GM04503 (cell line): ENCODE results near the gene ZC2HC1B.
"Not testable (repeated sequence)": the region's sequence is repeated elsewhere in the genome, so short reads cannot be mapped to it uniquely, and the experiment has no call there.

Experiments
- DNase-seq: peaks from one replicate; pipeline ENCODE4 v3.0.0-alpha.2; 2012; ENCODE audit warnings: low read depth

ZC2HC1B gene, protein sequence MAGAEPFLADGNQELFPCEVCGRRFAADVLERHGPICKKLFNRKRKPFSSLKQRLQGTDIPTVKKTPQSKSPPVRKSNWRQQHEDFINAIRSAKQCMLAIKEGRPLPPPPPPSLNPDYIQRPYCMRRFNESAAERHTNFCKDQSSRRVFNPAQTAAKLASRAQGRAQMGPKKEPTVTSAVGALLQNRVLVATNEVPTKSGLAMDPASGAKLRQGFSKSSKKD

DNA sequence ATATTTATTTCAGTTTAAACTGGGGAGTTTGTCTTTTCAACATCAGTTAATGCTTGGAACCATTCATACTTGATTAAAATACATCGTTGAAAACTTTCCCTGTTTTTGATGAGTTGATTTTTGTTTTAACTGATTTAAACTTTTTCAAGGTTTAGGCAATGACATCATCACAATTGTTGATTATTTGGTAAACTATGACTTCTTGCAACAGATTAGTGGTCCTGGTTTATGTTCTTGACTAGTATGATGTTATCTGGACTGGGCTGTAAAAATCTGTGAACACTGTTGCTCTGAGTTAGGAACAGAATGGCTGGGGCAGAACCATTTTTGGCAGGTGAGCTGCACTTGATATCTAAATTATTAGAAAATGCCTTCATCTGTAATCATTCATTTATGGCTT is at the start of gene ZC2HC1B:
Gene ZC2HC1B (plus strand): TSS at position 241 of the 400 bp plus-strand sequence. CDS start 66 bp downstream, at position 307.
- no peak for DNase-seq

DNA sequence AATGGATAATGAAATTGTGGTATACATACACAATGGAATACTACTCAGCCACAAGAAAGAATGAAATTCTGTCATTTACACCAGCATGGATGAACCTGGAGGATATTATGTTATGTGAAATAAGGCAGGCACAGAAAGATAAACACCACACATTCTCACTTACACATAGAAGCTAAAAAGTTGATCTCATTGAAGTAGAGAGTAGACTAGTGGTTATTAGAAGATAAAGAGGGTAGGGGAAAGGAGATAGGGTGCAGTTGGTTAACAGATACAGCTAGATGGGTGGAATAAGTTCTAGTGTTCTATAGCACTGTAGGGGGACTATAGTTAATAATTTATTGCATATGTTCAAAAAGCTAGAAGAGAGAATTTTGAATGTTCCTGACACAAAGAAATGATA is 46.7 kb upstream of the ZC2HC1B start:
- no peak for DNase-seq

DNA sequence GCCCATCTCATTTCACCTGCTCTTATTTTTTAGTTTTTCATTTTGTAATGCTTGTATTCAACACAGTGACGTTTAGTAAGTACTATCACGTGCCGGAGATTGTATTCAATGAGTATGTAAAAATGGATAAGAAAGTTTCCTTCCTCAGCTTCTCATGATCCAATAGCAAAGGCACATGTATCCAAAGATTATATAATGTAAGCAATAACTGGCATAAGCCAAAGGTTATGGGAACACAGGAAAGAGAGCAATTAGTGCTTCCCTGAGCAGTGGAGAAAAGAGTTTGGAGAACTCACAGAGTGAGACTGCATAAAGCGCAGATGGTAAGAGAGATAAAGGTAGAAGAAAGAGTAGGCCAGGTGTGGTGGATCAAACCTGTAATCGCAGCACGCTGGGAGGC is 42.9 kb upstream of the ZC2HC1B start:
- DNase-seq: no peak

DNA sequence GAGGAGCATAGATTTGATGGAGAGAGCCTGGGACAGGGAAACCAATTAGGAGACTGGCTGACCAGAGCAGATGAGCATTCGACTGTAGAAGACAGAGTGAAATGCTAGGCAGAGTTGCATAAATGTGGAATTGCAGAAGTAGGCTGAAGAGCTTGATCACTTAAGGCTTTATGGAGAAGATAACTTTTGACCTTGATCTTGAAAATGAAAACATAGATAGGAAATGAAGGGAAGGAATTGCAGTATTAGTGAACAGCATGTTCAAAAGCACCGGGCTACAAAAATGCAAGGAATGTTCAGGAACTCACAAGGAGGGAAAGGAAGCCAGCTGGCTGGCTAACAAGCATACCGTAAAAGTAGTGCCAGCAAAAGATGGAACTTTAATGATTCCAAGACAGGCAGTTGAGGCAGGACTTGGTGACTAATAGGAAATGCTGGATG is 41.7 kb upstream of the ZC2HC1B start:
- peak; percentile 34 for DNase-seq

DNA sequence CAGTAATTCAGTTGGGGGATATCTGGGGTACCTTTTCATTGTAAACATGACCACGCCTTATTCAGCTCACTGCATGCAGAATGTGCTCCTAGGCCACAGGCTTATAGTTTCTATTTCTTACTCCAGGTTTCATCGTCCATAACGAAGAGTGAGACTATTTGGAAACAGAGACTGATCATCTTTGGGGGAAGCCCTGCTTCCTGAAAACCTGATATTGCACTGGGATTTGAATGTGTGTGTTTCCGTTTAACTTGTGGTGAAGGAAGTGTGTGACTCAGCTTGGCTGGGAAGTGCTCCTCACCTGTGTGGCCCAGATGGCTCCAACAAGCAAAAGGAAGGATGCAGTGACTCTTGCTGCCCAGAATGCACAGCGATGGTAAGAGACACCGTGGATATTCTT is 40.7 kb upstream of the ZC2HC1B start:
- DNase-seq: no peak

DNA sequence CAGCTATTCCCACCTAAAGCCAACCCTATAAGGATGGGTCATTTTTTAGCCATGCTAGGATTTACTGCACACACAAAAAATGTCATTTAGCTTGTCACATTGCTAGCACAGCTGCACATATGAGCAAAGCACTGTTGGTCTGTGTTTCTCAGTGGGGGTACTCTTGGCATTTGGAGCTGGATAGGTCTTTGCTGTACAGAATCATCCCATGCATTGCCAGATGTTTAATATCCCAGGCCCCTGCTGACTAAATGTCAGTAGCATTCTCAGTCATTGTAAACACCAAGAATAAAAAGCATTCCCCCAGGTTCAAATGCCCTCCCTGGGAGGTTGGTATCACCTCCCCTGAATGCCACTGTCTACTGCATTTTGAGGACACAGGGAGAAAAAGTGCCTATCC is 35.7 kb upstream of the ZC2HC1B start:
- no peak for DNase-seq

DNA sequence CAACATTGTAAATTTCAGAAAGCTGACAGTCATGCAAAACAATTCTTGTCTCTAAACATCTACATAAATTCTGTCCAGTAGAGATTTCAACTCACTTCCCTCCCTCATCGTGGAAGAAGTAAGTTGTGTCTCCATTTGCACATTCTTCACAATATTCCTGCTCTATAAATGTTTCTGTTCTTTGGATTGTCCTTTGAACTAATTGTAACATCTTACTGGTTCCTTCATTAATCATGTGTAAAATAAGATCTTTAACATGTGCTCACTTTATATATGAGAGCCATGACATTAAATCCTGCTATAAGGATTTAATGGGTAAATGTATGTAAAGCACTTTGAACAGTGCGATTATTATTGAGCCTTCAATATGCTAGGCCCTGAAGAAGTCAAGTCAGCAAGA is 28.1 kb upstream of the ZC2HC1B start:
- DNase-seq: no peak

DNA sequence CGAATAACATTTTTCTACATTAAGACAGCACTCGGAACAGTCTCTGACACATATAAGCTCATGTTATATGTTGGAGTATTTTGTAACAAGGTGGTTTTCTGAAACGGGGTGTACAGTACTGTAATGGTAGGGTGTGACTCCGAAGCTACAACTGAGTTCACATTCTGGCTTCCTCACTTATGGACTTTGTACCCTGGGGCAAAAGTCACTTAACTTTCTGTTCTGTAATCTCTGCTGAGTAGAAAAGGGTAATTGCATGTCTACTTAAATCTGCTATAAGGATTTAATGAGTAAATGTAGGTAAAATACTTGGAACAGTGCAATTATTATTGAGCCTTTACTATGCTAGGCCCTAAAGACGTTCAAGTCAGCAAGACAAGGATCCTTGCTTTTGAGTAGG is 25.9 kb upstream of the ZC2HC1B start:
- no peak for DNase-seq

DNA sequence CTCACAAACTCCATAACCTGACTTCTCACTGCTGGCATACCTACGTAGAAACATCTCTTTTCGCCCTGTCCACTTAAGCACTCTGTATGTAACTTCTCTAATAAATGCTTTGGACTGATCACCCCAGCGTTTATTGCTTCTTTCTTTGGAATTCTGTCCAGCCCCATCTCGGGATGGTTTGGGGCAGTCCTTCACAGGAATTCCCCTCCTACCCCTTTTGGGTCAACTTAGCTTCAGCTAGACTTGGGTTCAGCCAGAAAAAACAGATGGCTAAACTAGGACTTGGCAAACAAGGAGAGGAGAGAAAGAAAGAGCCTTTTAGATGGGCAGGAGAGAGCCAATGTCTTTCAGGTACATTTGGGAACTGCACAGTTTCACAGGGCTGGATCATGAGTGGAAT is 25.1 kb upstream of the ZC2HC1B start:
- DNase-seq: no peak

DNA sequence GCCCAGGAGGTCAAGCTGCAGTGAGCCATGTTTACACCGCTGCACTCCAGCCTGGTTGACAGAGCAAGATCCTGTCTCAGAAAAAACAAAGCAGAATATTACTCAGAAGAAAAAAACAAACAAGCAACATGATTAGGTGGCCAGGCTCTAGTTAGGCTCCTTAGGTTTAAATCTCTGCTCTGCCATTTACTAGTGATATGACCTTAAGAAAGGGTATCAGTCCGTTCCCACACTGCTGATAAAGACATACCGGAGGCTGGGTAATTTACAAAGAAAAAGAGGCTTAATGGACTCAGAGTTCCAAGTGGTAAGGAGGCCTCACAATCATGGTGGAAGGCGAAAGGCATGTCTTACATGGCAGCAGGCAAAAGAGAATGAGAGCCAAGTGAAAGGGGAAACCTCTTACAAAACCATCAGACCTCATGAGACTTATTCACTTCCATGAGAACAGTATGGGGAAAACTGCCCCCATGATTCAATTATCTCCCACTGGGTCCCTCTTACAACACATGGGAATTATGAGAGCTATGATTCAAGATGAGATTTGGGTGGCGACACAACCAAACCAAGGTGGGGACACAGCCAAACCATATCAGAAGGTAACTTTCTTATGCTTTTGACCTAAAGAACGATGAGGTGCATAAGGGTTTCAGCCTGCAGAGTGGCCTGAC is 23.5 kb upstream of the ZC2HC1B start:
- no peak for DNase-seq

DNA sequence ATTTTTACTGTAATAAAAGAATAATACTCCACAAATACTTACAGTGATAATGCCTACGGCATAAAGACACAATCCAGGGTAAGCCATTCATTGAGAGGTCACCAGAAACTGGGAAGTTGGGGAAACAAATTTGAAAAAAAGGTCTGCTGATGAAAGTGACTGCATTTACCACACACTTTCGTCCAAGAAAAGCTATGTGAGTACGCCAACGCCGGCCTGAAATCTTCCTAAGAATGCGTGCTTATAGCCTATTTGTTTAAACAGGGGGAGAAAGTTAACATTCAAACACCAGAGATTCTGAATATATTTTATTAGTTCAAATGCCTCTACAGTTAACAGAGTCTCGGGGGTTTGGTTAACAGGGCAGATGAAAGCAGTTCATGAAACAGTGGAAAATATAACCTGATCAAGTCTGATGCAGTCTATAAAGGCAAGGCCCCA is 21.8 kb upstream of the ZC2HC1B start:
- peak; percentile 17 for DNase-seq

DNA sequence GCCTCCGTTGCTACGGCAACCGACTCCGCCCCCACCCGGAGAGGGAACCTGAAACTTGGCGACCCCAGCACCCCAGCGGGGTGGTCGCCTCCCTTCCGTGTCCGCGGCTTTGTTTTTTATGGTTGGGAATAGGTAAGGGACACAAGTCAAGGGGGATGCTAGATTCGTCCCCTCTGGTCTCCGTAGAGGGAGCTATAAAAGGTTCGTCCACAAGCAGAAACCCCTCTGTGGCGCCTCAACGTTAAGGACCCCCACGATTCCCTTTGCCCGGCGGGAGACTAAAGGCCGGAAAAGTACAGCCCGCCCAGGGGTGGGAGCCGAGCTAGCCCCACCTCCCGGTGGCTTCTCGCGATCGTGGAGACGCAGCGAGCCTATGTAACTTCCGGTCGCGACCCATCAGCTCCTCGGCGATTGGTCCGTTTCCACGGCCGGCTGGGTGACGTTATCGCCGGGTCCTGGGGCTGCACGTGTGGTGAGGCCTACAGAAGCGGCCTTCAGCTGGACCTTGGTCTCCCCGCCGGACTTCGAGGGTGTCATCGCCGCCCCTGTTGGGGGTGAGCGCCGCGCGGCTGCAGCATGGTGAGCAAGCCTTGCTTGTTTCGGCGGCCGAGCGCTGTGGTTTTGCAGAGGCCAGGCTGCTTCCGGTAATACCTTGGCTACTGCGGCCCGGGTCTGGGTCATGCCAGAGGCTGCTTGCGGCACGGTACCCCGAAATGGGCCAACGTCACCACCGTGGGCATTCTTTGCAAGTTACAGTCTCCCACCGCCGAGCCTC is 21.2 kb upstream of the ZC2HC1B start, which contains the start of gene LTV1:
Gene LTV1 (plus strand): TSS at position 437 of the 775 bp plus-strand sequence. CDS start 140 bp downstream, at position 577.
- peak; percentile 71 for DNase-seq

DNA sequence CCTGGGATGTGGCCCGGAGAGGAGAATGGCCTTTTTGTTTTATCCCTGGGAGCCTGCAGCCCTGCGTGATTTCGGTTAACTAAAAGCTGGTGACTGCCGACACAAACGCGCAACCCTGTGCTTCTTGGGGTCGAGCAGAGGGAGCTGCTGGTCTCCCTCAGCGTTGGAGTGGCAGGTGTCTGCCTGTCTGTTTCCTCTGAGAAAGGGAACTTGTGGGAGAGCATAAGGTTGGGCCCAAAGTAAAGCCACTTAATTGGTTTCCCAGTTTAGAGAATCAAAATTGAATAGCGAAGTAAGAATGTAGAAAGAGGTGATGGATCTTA is 20.6 kb upstream of the ZC2HC1B start:
- no peak for DNase-seq

DNA sequence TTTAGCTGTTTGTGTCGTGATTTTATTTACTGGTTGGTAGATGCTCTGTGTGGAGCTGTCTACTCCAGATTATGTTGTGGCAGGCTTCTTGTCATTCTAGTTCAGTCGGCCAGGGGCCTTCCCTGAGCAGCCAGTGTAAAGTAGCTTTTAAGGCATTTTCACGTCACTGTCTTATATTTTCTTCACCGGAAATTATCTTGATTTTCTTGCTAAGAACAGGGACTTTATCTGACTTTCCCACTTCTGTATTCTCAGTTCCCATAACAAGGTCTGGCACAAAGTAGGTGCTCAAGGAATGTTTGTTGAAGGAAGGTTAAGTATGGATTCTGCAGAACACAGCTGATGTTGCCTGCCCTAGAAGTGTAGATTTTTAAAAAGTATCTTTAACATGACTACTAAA is 20.3 kb upstream of the ZC2HC1B start:
- DNase-seq: no peak

DNA sequence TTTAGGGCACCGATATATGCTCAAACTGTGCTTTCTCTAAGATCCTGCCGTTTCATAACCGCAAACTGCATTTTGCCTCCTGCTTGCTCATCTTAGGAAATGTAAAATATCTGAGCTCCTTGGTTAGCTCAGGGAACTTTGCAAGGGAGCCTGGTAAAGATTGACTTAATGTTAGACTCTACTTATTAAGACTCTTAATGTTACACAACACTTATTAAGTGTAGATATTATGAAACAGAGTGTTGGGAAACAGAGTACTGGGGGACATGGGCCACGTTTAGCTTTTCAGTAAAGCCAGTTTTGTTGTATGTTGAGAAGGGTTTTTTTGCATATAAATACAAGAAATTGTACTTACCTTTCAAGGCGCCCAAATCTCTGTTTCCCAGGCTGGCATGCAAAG is 19.2 kb upstream of the ZC2HC1B start:
- no peak for DNase-seq

DNA sequence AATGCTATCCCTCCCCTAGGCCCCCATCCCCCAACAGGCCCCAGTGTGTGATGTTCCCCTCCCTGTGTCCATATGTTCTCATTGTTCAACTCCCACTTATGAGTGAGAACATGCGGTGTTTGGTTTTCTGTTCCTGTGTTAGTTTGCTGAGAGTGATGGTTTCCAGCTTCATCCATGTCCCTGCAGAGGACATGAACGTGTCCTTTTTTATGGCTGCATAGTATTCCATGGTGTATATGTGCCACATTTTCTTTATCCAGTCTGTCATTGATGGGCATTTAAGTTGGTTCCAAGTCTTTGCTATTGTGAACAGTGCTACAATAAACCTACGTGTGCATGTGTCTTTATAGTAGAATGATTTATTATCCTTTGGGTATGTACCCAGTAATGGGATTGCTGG is 12.6 kb upstream of the ZC2HC1B start:
- DNase-seq: not testable (repeated sequence)

DNA sequence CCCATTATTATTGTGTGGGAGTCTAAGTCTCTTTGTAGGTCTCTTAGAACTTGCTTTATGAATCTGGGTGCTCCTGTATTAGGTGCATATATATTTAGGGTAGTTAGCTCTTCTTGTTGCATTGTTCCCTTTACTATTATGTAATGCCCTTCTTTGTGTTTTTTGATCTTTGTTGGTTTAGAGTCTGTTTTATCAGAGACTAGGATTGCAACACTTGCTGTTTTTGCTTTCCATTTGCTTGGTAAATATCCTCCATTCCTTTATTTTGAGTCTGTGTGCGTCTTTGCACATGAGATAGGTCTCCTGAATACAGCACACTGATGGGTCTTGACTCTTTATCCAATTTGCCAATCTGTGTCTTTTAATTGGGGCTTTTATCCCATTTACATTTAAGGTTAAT is 9.2 kb upstream of the ZC2HC1B start:
- DNase-seq: not testable (repeated sequence)

DNA sequence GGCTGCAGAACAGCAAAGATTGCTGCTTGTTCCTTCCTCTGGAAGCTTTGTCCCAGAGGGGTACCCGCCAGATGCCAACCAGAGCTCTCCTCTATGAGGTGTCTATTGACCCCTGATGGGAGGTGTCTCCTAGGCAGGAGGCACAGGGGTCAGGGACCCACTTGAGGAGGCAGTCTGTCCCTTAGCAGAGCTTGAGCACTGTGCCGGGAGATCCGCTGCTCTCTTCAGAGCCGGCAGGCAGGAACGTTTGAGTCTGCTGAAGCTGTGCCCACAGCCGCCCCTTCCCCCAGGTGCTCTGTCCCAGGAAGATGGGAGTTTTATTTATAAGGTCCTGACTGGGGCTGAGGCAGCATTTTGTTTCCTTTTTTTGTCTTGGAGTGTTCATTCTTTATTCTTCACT is 7.5 kb upstream of the ZC2HC1B start:
- not testable (repeated sequence) for DNase-seq

DNA sequence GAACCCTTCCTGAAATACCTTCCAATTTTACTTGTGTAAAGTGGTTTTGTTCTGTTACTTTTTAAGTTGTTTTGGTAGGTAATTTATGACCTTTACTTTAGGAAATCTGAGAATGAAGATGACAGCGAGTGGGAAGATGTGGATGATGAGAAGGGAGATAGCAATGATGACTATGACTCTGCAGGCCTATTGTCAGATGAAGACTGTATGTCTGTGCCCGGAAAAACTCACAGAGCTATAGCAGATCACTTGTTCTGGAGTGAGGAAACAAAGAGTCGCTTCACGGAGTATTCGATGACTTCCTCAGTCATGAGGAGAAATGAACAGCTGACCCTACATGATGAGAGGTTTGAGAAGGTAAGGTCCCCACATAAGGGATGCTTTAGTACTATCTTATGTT is 6.6 kb upstream of the ZC2HC1B start:
- no peak for DNase-seq

DNA sequence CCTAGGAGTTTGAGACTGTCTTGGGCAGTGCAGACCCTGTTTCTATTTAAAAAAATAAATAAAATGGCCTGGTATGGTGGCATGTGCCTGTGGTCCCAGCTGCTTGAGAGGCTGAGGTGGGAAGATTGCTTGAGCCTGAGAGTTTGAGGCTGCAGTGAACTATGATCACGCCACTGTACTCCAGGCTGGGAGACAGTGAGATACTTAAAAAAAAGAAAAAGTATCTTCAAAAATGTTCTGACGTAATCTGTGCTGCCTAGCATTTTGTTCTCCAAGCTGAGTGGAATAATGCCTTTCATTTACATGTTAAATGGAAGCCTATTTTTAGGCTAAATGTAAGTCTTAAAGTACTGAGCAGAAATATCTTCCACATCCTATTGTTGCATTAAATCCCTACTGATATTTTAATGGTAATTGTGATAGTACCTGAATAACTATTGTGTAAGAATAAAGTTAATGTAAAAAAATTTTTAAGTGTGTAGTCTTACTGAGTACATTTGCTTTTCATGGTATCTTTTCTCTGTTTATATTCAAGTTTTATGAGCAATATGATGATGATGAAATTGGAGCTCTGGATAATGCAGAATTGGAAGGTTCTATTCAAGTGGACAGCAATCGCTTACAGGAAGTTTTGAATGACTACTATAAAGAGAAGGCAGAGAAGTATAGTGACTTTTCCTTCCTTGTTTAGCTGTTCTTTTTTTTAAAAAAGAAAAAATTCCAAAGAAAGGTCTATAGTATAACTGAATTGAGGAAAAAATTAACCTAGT is 4.2 kb upstream of the ZC2HC1B start:
- no peak for DNase-seq

DNA sequence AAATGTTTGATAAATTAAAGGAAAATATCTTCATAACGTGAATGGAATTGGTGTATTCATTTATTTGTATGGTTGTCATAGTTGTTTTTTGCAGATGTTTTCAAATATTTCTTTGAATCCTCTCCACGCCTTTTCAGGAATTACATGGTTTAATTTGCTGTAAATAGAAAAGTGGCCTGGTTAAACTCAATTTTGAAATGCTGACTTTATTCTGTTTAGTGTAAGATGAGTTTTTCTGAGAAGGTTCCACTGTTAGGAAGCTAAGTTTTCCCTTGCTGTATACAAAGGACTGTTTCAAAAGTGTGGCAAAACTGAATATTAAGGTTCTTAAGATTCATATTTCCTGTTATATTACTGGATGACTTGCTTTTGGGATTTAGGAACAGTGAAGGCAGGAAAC is 503 bp upstream of the ZC2HC1B start:
- no peak for DNase-seq

DNA sequence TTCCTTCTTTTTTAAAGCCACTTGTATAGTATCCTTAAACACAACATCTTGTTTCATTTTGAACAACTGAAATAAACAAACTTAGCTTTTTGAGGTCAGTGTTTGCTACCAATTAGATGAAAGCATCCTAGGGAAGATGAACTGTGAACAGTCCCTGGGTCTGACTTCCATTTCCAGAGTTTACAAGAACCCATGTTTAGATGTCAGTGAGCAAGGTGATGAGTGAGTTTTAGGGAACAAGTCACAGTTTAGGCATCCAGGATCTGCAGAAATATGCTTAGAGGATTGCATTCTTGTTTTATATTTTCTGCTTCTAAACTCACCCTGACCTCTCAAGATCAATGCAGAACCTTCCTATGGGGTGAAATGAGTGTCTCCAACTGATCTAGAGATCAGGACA is 3.0 kb downstream of the ZC2HC1B start:
- DNase-seq: no peak
